DMS53 treated with DMSO at 0.1 percent for 48 hours (cell line): Measurements from ENCODE around the gene ETV5.

Source experiments
- DNase-seq: peaks from one replicate; lab custom pipeline; 2025; ENCODE audit not compliant: unreplicated experiment; lab: John Stamatoyannopoulos, UW

ETV5 gene

GRCh38 chr3:186124592-186124991 is 15.7 kb upstream of the ETV5 start:
- no peak for DNase-seq

GRCh38 chr3:186123012-186123411 is 14.1 kb upstream of the ETV5 start:
- no peak for DNase-seq

- no peak for DNase-seq
These were observed 13.1 kb upstream of the ETV5 start for GRCh38 chr3:186121968-186122367.

GRCh38 chr3:186121278-186121677 is 12.4 kb upstream of the ETV5 start:
- no peak for DNase-seq

GRCh38 chr3:186119499-186119898 is 10.6 kb upstream of the ETV5 start:
- no peak for DNase-seq

GRCh38 chr3:186118692-186119091 is 9.8 kb upstream of the ETV5 start:
- DNase-seq = no peak

- DNase-seq = no peak
These were observed 8.7 kb upstream of the ETV5 start for GRCh38 chr3:186117521-186118134.

- DNase-seq = no peak
These were observed 6.5 kb upstream of the ETV5 start for GRCh38 chr3:186115239-186115996.

- no peak for DNase-seq
These were observed 2.4 kb upstream of the ETV5 start for GRCh38 chr3:186110975-186111974.

- peak; percentile 24 for DNase-seq
These were observed 1.3 kb upstream of the ETV5 start for GRCh38 chr3:186109897-186110803.

- DNase-seq = no peak
These were observed 566 bp downstream of the ETV5 start for GRCh38 chr3:186108106-186108940.

GRCh38 chr3:186107215-186108105 is 1.4 kb downstream of the ETV5 start:
- DNase-seq = peak; percentile 33

- no peak for DNase-seq
These were observed 3.3 kb downstream of the ETV5 start for GRCh38 chr3:186105543-186105942.

GRCh38 chr3:186102687-186103086 is 6.2 kb downstream of the ETV5 start:
- no peak for DNase-seq

GRCh38 chr3:186100398-186100797 is 8.5 kb downstream of the ETV5 start:
- no peak for DNase-seq

GRCh38 chr3:186099178-186099577 is 9.7 kb downstream of the ETV5 start:
- DNase-seq = peak; percentile 2

GRCh38 chr3:186098740-186099139 is 10.1 kb downstream of the ETV5 start:
- DNase-seq = no peak

GRCh38 chr3:186097663-186098451 is 11.0 kb downstream of the ETV5 start:
- DNase-seq = peak; percentile 65
